ENCODE data around the gene HS6ST3. TPM values are rescaled to one million over a fixed set of nuclear protein-coding genes. Genes with fewer than 3 reads are reported as not detected.

HS6ST3 gene
- polyA plus RNA-seq, 2 donors, result 0.12 to 0.25 TPM

DNA sequence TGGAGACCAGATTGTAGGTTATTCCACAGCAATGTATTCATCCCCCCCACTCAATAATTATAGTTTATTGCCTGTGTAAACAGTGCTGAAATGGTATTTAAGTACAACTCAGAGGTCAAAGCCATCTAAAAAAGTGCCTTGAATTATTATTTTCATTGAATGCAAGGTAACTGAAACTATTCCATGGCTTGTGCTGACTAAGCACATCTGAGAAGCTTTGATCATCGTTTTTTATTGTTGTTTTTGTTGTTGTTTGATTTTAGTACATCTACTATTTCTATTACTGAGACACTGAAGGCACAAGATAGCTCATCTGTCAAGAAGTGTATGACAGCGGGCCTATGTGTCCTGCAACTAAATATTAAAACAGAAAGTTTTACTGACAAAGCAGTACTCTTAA lies 596.4 kb downstream of the HS6ST3 start:
- H3K4me3 ChIP-seq (ENCODE audit: low read depth in 1 of 2, low read length in 2 of 2), result no peak overlapping the region
- no peaks in the 10 kb centered on the region for H3K9me3 ChIP-seq (ENCODE audit: control insufficient read depth in 2 of 2, insufficient read depth in 1 of 2, low read depth in 1 of 2, low read length in 1 of 2)
- H3K27ac ChIP-seq (ENCODE audit: low read depth in 2 of 2, low read length in 1 of 2), result no peak overlapping the region
- H3K4me1 ChIP-seq (ENCODE audit: control insufficient read depth in 2 of 2, insufficient read depth in 2 of 2, low read length in 1 of 2), result no peaks in the 10 kb centered on the region
- no peaks in the 10 kb centered on the region for H3K27me3 ChIP-seq (ENCODE audit: control insufficient read depth in 1 of 2, insufficient read depth in 2 of 2, low read length in 2 of 2)
- 17 to 18% methylated on average over 2 of the region's 2 CpGs for WGBS, 2 donors
- H3K36me3 ChIP-seq (ENCODE audit: control insufficient read depth in 2 of 2, insufficient read depth in 2 of 2, low read length in 1 of 2), result no peaks in the 10 kb centered on the region

DNA sequence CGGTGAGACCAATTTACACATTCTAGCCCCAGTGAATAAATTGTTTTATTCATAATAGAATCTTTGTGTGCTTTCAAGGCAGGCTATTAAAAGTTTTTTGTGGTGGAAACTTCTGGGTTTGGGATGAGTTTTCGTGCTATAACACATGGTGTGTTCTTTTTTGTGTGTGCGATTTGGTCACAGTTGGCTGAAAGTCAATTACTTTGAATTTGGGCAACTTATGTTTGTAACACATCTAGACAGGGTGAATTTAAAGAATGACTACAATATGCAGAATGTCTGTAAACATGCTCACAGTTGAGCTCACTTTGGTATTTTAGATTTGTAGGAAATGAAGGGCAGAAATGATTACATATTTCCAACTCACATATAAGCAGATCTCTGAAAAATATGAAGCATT lies 597.3 kb downstream of the HS6ST3 start:
- Histone ChIP-seq H3K27me3 (ENCODE audit: control insufficient read depth in 1 of 2, insufficient read depth in 2 of 2, low read length in 2 of 2) (no peaks in the 10 kb centered on the region), H3K36me3 (ENCODE audit: control insufficient read depth in 2 of 2, insufficient read depth in 2 of 2, low read length in 1 of 2) (no peaks in the 10 kb centered on the region), H3K27ac (ENCODE audit: low read depth in 2 of 2, low read length in 1 of 2) (no peak overlapping the region), H3K4me3 (ENCODE audit: low read depth in 1 of 2, low read length in 2 of 2) (no peak overlapping the region), H3K4me1 (ENCODE audit: control insufficient read depth in 2 of 2, insufficient read depth in 2 of 2, low read length in 1 of 2) (no peaks in the 10 kb centered on the region), H3K9me3 (ENCODE audit: control insufficient read depth in 2 of 2, insufficient read depth in 1 of 2, low read depth in 1 of 2, low read length in 1 of 2) (no peaks in the 10 kb centered on the region)
- whole genome bisulfite sequencing, 2 donors, result 64 to 73% methylated on average over 3 of the region's 3 CpGs

DNA sequence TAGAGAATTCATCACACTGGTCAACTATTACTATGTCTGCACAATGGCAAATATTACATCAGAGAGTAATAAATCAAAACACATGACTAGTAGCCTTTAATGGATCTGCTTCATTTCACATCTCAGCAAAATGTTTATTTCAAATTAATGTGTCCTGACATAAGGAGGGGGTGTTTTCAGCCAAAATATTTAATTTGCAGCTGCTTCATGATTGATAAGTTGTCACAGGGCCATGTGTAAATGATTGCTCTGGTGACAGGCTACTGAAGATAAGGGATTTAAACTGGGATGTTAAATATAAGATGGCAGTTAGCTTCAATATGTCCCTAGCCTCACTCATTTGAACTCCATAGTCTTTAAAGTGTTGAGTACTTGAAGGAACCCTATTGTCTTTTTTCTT lies 601.1 kb downstream of the HS6ST3 start:
- H3K27me3 ChIP-seq (ENCODE audit: control insufficient read depth in 1 of 2, insufficient read depth in 2 of 2, low read length in 2 of 2), result no peaks in the 10 kb centered on the region
- H3K9me3 ChIP-seq (ENCODE audit: control insufficient read depth in 2 of 2, insufficient read depth in 1 of 2, low read depth in 1 of 2, low read length in 1 of 2), result no peaks in the 10 kb centered on the region
- no peaks in the 10 kb centered on the region for H3K4me1 ChIP-seq (ENCODE audit: control insufficient read depth in 2 of 2, insufficient read depth in 2 of 2, low read length in 1 of 2)
- H3K4me3 ChIP-seq (ENCODE audit: low read depth in 1 of 2, low read length in 2 of 2), result no peak overlapping the region
- H3K36me3 ChIP-seq (ENCODE audit: control insufficient read depth in 2 of 2, insufficient read depth in 2 of 2, low read length in 1 of 2), result no peaks in the 10 kb centered on the region
- H3K27ac ChIP-seq (ENCODE audit: low read depth in 2 of 2, low read length in 1 of 2), result no peak overlapping the region

DNA sequence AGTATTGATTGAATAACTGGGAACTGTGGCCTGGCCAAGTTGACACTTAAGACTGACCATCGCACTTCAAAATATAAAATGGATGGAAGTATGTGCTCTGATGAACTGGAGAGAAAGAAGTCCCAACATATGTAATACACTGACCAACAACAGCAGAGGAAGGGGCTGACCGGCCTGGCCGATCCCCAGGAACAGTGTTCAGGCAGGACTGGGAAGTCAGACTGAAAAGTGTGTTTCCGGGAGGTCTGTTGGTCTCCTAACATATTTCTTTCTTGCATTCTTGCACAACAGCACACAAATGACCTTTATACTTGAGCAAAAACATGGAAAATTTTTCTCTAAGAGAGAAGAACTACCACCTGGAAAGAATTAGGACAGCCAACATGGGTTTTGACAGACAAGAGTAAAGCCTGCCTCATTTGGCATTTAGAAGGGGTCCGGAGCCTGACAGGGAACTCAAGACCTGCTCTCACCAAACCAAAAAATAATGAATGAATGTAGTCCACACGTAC lies 606.5 kb downstream of the HS6ST3 start:
- H3K9me3 ChIP-seq (ENCODE audit: control insufficient read depth in 2 of 2, insufficient read depth in 1 of 2, low read depth in 1 of 2, low read length in 1 of 2), result no peaks in the 10 kb centered on the region
- H3K4me1 ChIP-seq (ENCODE audit: control insufficient read depth in 2 of 2, insufficient read depth in 2 of 2, low read length in 1 of 2), result no peaks in the 10 kb centered on the region
- H3K4me3 ChIP-seq (ENCODE audit: low read depth in 1 of 2, low read length in 2 of 2), result no peak overlapping the region
- 73 to 76% methylated on average over 6 of the region's 6 CpGs for WGBS, 2 donors
- no peaks in the 10 kb centered on the region for H3K36me3 ChIP-seq (ENCODE audit: control insufficient read depth in 2 of 2, insufficient read depth in 2 of 2, low read length in 1 of 2)
- no peak overlapping the region for H3K27ac ChIP-seq (ENCODE audit: low read depth in 2 of 2, low read length in 1 of 2)
- H3K27me3 ChIP-seq (ENCODE audit: control insufficient read depth in 1 of 2, insufficient read depth in 2 of 2, low read length in 2 of 2), result no peaks in the 10 kb centered on the region

DNA sequence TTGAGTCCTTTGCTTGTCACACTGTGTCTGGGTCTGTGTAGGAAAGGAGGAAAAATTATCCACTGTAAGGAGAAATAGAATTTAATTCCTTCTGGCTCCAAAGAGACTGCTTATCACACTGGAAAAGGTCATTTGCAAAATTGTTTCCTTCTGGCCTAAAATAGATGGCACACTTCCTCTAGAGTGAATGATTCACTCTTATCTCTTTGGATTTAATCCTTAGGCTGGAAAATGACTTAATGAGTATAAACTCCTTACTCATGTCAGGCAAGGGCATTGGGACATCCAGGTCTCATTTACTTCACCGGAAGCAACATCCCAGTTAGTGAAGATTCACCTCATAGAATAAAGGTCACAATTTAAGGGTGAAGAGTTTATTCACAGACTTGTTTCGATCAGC lies 610.8 kb downstream of the HS6ST3 start:
- H3K9me3 ChIP-seq (ENCODE audit: control insufficient read depth in 2 of 2, insufficient read depth in 1 of 2, low read depth in 1 of 2, low read length in 1 of 2), result no peaks in the 10 kb centered on the region
- H3K4me3 ChIP-seq (ENCODE audit: low read depth in 1 of 2, low read length in 2 of 2), result no peak overlapping the region
- 75 to 83% methylated on average over 2 of the region's 2 CpGs for WGBS, 2 donors
- no peaks in the 10 kb centered on the region for H3K36me3 ChIP-seq (ENCODE audit: control insufficient read depth in 2 of 2, insufficient read depth in 2 of 2, low read length in 1 of 2)
- H3K27me3 ChIP-seq (ENCODE audit: control insufficient read depth in 1 of 2, insufficient read depth in 2 of 2, low read length in 2 of 2), result no peaks in the 10 kb centered on the region
- no peak overlapping the region for H3K27ac ChIP-seq (ENCODE audit: low read depth in 2 of 2, low read length in 1 of 2)
- no peaks in the 10 kb centered on the region for H3K4me1 ChIP-seq (ENCODE audit: control insufficient read depth in 2 of 2, insufficient read depth in 2 of 2, low read length in 1 of 2)

DNA sequence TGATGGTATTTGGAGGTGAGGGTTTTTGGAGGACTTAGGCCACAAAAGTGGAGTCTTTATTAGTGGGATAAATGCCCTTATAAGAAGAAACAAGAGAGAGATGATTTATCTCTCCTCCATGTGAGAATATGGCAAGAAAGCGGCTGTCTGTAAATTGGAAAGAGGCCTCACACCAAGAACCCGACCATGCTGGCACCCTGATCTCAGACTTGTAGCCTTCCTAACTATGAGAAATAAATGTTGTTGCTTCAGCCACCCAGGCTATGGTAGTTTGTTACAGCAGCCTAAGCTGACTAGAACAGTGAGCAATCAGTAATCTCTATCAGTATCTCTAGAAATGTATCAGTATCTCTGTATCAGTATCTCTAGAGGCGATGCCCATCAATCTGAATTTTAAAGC lies 617.2 kb downstream of the HS6ST3 start:
- no peaks in the 10 kb centered on the region for H3K36me3 ChIP-seq (ENCODE audit: control insufficient read depth in 2 of 2, insufficient read depth in 2 of 2, low read length in 1 of 2)
- no peaks in the 10 kb centered on the region for H3K9me3 ChIP-seq (ENCODE audit: control insufficient read depth in 2 of 2, insufficient read depth in 1 of 2, low read depth in 1 of 2, low read length in 1 of 2)
- no peaks in the 10 kb centered on the region for H3K27me3 ChIP-seq (ENCODE audit: control insufficient read depth in 1 of 2, insufficient read depth in 2 of 2, low read length in 2 of 2)
- no peaks in the 10 kb centered on the region for H3K4me1 ChIP-seq (ENCODE audit: control insufficient read depth in 2 of 2, insufficient read depth in 2 of 2, low read length in 1 of 2)
- H3K27ac ChIP-seq (ENCODE audit: low read depth in 2 of 2, low read length in 1 of 2), result no peak overlapping the region
- WGBS, 2 donors, result 86 to 87% methylated on average over 3 of the region's 3 CpGs
- no peak overlapping the region for H3K4me3 ChIP-seq (ENCODE audit: low read depth in 1 of 2, low read length in 2 of 2)

DNA sequence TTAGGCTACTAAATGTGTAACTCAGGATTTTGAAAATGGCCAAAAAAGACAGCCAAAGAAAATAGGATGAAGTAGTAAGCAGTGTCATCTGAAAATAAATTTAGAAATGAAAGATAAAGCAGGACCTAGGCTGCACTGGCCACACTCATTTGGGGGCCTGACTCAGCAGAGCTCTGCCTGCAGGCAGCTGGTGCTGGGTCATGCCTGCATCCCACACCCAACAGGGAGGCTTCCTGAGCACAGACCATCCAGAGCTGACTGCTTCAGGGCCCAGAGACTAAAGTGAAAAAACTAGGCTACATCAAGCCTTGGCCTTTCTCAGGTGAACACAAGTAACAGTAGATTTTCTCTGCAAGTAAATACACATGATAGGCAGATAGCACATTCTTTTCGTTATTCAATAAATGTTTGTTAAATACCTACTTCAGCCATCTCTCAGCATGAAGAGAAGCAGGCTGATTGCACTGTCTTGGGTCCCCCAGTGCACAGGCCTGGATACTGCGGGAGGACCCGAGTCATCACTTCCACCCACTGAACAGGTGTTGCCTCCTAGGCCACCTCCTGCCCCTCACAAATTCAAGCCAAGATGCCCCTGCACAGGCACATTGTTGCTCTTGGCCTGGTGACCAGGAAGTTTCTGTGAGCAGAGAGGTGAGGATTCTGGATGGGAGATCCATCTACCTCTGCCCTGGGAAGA lies 620.4 kb downstream of the HS6ST3 start:
- Histone ChIP-seq H3K27me3 (ENCODE audit: control insufficient read depth in 1 of 2, insufficient read depth in 2 of 2, low read length in 2 of 2) (no peaks in the 10 kb centered on the region), H3K27ac (ENCODE audit: low read depth in 2 of 2, low read length in 1 of 2) (no peak overlapping the region), H3K36me3 (ENCODE audit: control insufficient read depth in 2 of 2, insufficient read depth in 2 of 2, low read length in 1 of 2) (no peaks in the 10 kb centered on the region), H3K4me1 (ENCODE audit: control insufficient read depth in 2 of 2, insufficient read depth in 2 of 2, low read length in 1 of 2) (no peaks in the 10 kb centered on the region), H3K9me3 (ENCODE audit: control insufficient read depth in 2 of 2, insufficient read depth in 1 of 2, low read depth in 1 of 2, low read length in 1 of 2) (no peaks in the 10 kb centered on the region), H3K4me3 (ENCODE audit: low read depth in 1 of 2, low read length in 2 of 2) (no peak overlapping the region)
- 85 to 89% methylated on average over 3 of the region's 3 CpGs for WGBS, 2 donors

DNA sequence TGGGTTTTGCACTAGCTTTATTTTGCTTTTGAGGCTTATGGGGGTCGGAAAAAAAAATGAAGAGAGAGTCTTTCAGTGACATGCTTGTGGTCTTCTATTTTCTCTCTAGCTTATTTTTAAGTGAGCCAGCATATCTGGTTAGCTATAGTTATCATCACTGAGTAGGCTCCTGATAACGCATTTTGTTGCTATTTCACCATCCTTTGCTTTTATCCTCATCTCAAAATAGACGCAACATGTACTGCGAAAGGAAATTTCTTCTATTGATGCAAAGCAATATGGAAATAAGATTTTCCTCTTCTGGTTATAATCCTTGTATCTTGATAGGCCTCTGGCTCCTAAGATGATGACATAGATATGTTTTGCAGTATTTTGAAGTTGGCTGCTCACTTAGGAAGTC lies 630.5 kb downstream of the HS6ST3 start:
- 93 to 94% methylated on average over 4 of the region's 4 CpGs for WGBS, 2 donors
- Histone ChIP-seq H3K27me3 (ENCODE audit: control insufficient read depth in 1 of 2, insufficient read depth in 2 of 2, low read length in 2 of 2) (no peaks in the 10 kb centered on the region), H3K36me3 (ENCODE audit: control insufficient read depth in 2 of 2, insufficient read depth in 2 of 2, low read length in 1 of 2) (no peaks in the 10 kb centered on the region), H3K9me3 (ENCODE audit: control insufficient read depth in 2 of 2, insufficient read depth in 1 of 2, low read depth in 1 of 2, low read length in 1 of 2) (no peaks in the 10 kb centered on the region), H3K27ac (ENCODE audit: low read depth in 2 of 2, low read length in 1 of 2) (no peak overlapping the region), H3K4me3 (ENCODE audit: low read depth in 1 of 2, low read length in 2 of 2) (no peak overlapping the region), H3K4me1 (ENCODE audit: control insufficient read depth in 2 of 2, insufficient read depth in 2 of 2, low read length in 1 of 2) (no peaks in the 10 kb centered on the region)

DNA sequence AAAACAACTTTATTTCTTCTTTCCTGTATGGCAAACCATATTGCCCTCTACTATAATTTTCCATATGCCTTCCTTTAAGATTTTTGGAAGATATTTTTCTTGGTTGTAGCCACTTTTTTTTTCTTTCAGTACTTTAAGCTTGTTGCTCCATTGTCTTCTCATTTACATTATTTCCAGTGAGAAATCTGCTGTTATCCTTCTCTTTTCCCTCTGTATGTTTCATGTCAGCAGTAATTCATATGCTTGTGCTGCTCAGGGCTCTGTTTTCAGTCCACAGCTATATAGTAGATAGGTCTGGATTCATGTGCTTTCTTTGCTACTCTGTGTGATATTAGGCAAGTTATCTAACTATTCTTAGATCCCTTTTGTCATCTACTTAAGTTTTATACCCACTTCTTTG lies 636.7 kb downstream of the HS6ST3 start:
- Histone ChIP-seq H3K9me3 (ENCODE audit: control insufficient read depth in 2 of 2, insufficient read depth in 1 of 2, low read depth in 1 of 2, low read length in 1 of 2) (no peaks in the 10 kb centered on the region), H3K27ac (ENCODE audit: low read depth in 2 of 2, low read length in 1 of 2) (no peak overlapping the region), H3K4me1 (ENCODE audit: control insufficient read depth in 2 of 2, insufficient read depth in 2 of 2, low read length in 1 of 2) (no peaks in the 10 kb centered on the region), H3K36me3 (ENCODE audit: control insufficient read depth in 2 of 2, insufficient read depth in 2 of 2, low read length in 1 of 2) (no peaks in the 10 kb centered on the region), H3K27me3 (ENCODE audit: control insufficient read depth in 1 of 2, insufficient read depth in 2 of 2, low read length in 2 of 2) (no peaks in the 10 kb centered on the region), H3K4me3 (ENCODE audit: low read depth in 1 of 2, low read length in 2 of 2) (no peak overlapping the region)

DNA sequence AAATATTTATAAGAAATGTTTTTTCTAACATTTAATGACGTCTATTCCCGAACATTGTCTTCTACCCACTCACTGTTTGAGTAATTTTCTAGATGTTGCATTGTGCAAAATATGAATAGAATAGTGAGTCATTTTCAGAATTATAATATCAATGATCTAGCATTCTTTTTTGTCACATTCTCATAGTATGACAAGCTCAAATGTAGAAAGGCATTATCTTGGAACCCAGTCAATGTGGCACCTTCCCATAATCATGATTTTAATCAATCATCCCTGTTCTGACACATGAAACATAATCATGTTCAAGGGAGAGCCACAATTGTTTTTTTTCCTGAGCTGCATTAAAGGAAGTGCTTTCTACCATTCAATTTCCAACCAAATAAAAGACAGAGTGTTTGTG lies 638.6 kb downstream of the HS6ST3 start:
- H3K27me3 ChIP-seq (ENCODE audit: control insufficient read depth in 1 of 2, insufficient read depth in 2 of 2, low read length in 2 of 2), result no peaks in the 10 kb centered on the region
- H3K9me3 ChIP-seq (ENCODE audit: control insufficient read depth in 2 of 2, insufficient read depth in 1 of 2, low read depth in 1 of 2, low read length in 1 of 2), result no peaks in the 10 kb centered on the region
- no peaks in the 10 kb centered on the region for H3K4me1 ChIP-seq (ENCODE audit: control insufficient read depth in 2 of 2, insufficient read depth in 2 of 2, low read length in 1 of 2)
- no peak overlapping the region for H3K4me3 ChIP-seq (ENCODE audit: low read depth in 1 of 2, low read length in 2 of 2)
- no peaks in the 10 kb centered on the region for H3K36me3 ChIP-seq (ENCODE audit: control insufficient read depth in 2 of 2, insufficient read depth in 2 of 2, low read length in 1 of 2)
- 50 to 65% methylated on average over 2 of the region's 2 CpGs for WGBS, 2 donors
- no peak overlapping the region for H3K27ac ChIP-seq (ENCODE audit: low read depth in 2 of 2, low read length in 1 of 2)

Measured in esophagus (tissue), 2 donors.